HEK293 (cell line): ENCODE results near the gene SEC24C.

Source experiments
- ZIC2 ChIP-seq: fragments of 450-650 bp; formaldehyde crosslinking; IDR thresholded peaks from 2 replicates; pipeline ENCODE4 v1.5.1; 2016; ENCODE audit warnings: missing biosample characterization, missing genetic modification characterization
- TF ChIP-seq, protein P1 (sequence below): fragments of 450-650 bp; formaldehyde crosslinking; IDR thresholded peaks from 2 replicates; pipeline ENCODE4 v1.5.1; 2016; ENCODE audit warnings: missing biosample characterization, missing genetic modification characterization
- TF ChIP-seq, protein P2 (sequence below): fragments of 450-650 bp; formaldehyde crosslinking; IDR thresholded peaks from 2 replicates; pipeline ENCODE4 v1.5.1; 2016; ENCODE audit warnings: missing biosample characterization, missing genetic modification characterization
- TF ChIP-seq, protein P3 (sequence below): fragments of 450-650 bp; formaldehyde crosslinking; optimal IDR thresholded peaks from 2 replicates; pipeline ENCODE3; 2016; ENCODE audit warnings: missing biosample characterization, mild to moderate bottlenecking, missing genetic modification characterization

DNA sequence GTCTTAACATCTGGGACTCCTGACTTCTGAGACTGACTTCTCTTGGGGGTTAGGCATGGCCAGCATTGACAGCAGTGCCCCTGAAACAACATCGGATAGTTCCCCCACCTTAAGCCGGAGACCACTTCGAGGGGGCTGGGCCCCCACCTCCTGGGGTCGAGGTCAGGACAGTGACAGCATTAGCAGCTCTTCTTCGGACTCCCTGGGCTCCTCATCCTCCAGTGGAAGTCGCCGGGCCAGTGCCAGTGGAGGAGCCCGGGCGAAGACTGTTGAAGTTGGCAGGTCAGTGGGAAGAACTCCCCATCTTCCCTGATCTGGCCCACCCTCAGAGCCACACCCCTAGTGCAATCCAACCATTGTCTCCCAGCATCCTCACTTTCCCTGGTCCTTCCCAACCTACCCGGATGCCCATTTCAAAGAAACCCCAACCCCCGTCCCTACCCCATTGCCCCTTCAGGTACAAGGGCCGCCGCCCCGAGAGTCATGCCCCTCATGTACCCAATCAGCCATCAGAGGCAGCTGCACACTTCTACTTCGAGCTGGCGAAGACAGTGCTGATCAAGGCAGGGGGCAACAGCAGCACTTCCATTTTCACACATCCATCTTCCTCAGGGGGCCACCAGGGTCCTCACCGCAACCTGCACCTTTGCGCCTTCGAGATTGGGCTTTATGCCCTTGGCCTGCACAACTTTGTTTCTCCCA, 53.3 kb downstream of the SEC24C start:
- TF ChIP-seq, protein P1, sequence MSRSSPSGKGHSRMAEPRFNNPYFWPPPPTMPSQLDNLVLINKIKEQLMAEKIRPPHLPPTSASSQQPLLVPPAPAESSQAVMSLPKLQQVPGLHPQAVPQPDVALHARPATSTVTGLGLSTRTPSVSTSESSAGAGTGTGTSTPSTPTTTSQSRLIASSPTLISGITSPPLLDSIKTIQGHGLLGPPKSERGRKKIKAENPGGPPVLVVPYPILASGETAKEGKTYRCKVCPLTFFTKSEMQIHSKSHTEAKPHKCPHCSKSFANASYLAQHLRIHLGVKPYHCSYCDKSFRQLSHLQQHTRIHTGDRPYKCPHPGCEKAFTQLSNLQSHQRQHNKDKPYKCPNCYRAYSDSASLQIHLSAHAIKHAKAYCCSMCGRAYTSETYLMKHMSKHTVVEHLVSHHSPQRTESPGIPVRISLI (tag by site-specific recombination) = no peak
- TF ChIP-seq, protein P2, sequence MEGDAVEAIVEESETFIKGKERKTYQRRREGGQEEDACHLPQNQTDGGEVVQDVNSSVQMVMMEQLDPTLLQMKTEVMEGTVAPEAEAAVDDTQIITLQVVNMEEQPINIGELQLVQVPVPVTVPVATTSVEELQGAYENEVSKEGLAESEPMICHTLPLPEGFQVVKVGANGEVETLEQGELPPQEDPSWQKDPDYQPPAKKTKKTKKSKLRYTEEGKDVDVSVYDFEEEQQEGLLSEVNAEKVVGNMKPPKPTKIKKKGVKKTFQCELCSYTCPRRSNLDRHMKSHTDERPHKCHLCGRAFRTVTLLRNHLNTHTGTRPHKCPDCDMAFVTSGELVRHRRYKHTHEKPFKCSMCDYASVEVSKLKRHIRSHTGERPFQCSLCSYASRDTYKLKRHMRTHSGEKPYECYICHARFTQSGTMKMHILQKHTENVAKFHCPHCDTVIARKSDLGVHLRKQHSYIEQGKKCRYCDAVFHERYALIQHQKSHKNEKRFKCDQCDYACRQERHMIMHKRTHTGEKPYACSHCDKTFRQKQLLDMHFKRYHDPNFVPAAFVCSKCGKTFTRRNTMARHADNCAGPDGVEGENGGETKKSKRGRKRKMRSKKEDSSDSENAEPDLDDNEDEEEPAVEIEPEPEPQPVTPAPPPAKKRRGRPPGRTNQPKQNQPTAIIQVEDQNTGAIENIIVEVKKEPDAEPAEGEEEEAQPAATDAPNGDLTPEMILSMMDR (tag by site-specific recombination) = no peak
- TF ChIP-seq, protein P3, sequence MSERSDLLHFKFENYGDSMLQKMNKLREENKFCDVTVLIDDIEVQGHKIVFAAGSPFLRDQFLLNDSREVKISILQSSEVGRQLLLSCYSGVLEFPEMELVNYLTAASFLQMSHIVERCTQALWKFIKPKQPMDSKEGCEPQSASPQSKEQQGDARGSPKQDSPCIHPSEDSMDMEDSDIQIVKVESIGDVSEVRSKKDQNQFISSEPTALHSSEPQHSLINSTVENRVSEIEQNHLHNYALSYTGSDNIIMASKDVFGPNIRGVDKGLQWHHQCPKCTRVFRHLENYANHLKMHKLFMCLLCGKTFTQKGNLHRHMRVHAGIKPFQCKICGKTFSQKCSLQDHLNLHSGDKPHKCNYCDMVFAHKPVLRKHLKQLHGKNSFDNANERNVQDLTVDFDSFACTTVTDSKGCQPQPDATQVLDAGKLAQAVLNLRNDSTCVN (tag by site-specific recombination) = no peak
- TF ChIP-seq ZIC2 (tag by site-specific recombination) = no peak
